Measurements from ENCODE around the gene CNPY1.

Gene CNPY1

DNA sequence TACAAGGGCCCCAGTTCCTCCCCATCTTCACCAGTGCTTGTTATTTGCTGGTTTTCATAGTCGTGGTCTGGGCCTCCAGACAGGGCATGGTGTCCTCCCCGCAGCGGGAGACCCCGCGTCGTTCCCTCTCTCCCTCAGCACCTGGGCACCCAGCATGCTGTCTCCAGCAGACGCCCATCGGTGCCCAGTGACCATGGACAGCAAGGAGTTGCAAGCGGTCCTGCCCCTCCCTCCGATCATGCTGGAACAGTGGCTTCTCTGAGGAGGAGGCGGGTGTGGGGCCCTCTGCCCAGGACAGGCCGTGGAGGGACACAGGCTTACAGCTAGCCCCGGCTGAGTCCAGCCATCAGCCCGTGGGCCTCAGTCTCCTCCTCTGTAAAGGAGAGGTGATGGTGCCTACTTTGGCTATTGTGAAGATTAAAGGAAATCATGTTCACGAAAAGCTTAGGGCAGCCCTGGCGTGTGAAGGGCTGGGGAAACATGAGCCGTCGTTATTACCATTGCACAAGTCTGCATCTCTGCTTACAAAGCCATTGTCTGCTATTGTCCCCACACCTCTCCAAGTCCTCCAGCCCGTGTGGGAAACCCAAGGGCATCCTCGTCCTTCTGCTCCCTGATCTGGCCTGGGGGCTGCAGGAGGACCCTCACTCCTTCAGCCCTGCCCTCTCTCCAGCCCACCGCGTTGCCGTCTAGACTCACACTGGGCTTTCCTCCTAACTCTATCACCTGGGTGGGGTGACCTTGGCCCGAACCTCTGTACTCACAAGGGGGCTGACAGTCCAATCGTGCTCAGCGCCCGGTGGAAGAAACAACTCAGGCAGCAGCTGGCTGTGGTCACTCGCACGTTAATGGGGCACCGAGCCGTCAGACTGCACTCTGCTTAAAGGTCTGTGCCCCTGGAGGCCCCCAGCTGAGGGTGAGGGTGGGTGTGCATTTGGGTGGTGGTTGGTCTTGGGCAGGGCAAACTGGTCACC is 58.6 kb downstream of the CNPY1 start:
- no peak for DNase-seq

DNA sequence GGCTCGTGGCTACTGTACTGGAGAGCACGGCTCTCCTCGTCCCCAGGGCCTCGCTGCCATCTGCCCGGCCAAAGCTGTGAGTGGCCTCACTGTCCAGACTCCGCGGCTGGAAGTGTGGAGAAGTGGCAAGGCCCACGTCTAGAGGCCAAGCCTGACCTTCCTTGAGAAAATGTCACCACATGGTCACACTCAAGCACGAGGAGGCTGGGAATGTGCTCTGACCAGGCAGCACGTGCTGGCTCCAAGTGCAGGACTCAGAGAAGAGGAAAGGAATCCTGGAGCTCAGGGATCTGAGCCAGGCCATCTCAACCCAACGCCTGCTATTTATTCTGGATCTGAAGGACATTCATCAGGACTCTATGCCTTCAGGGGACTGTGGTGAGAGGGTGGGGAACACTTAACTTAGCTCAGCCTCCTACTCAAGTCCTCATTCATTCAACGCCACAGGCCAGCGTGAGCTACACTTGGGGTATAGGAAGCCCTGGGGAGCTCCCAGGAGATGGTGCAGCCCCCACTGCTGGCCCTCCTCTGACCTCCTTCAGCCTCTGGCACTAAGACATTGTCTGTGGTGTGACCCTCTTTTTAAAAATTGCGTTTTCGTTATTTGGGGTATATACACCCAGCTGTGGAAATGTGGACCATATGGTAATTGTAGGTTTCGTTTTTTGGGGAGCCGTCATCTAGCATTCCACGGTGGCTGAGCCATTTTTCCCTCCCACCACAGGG is 59.4 kb downstream of the CNPY1 start:
- DNase-seq: no peak

DNA sequence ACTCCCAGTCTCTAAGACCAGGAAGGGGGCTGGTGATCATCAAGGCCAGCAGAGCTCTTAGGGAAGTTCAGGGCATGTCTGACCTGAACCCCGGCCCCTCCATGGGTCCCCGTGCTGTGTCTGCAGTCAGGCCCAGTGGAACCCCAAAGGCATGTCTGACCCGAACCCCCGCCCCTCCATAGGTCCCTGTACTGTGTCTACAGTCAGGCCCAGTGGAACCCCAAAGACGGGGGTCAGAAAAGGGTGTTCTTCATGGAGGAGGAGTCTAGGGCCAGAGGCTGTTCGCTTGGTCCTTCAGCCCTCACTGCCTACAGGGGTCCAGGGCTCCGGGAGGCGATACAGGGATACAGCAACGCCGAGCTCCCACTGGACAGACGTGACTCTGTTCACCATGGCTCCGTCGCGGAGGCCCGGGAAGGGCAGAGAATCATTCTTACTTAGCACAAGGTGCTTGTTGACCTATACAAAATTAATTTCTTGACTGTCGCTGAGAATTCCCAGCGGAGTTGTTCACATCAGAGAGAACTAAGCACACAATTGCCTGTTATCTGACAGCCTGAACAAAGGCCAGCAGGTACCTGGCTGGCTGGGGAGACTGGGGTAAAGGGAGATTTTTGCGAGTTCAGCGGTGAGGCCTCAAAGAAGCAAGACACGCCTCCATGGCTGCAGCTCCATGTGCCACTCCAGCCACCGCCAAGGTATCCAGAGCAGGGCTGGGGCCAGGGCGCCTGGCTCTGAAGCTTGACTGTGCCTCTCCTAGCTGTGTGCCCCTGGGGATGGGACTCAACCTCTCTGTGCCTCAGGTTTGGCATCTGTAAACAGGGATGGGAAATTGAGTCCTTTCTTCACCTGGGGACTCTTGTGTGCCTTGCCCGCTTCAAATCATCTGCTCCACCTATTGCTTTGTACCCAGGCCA is 61.6 kb downstream of the CNPY1 start:
- no peak for DNase-seq

GRCh38 chr7:155483868-155484325 is 62.5 kb downstream of the CNPY1 start:
- DNase-seq: peak in 1 of 3 experiments; percentile 21

DNA sequence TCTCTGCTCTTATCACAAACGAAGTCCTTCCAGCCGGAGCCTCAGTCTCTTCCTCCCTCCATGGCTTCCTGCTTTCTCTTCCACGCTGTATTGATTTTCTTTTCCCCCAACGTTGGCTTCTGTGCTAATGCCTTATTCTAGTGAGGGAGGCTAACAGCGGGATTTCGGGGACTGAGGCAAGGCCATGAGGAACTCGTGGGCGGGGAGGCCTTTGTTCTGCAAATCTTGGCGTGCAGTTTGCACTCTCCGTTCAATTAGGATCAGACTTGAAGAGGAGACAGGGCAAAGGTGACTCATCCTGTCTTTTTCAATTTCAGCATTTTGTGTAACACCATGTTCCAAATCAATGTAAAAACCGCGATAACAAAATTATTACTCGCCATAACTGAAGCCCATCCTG is 63.1 kb downstream of the CNPY1 start:
- no peak for DNase-seq

DNA sequence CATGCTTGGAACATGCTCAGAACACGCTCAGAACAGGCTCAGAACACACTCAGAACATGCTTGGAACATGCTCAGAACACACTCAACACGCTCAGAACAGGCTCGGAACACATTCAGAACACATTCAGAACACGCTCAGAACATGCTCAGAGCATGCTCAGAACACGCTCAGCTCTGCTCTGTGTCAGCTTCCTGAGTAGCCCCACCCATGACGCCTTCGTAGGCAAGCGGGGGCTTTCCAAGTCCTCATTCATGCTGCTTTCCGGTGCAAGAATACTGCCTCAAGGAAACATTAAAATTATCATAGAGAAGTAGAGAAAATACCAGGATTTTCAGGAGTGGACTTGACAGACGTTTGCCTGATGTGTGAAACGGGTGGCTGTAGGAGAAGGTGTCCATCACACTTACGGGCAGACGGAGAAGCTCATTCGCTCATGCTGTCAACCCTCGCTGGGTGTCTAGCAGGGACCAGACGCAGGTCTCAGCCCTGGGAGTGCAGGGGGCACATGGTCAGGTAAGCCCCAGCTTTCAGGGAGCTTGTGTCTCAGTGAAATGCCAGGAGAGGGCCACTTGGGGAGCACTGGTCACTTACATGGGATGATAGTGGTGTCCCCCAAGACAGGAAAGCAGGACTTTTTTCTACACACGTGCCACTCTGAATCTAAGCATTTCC is 63.7 kb downstream of the CNPY1 start:
- no peak for DNase-seq

GRCh38 chr7:155481764-155482163 is 64.6 kb downstream of the CNPY1 start:
- no peak for DNase-seq

DNA sequence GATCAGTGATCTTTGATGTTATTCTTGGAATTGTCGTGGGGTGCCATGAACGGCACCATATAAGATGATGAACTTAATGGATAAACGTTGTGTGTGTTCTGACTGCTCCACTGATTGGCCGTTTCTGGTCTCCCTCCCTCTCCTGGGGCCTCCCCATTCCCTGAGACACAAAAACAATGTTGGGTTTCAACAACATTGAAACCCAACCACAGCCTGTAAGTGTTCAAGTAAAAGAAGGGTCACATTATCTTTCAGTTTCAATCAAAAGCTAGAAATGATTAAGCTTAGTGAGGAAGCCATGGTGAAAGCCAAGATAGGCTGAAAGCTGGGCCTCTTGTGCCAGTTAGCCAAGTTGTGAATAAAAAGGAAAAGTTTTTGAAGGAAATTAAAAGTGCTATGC is 68.9 kb downstream of the CNPY1 start:
- DNase-seq: no peak

- DNase-seq: no peak
These were observed 74.6 kb downstream of the CNPY1 start for GRCh38 chr7:155471718-155472117.

- DNase-seq: no peak
These were observed 75.4 kb downstream of the CNPY1 start for GRCh38 chr7:155470686-155471638.

DNA sequence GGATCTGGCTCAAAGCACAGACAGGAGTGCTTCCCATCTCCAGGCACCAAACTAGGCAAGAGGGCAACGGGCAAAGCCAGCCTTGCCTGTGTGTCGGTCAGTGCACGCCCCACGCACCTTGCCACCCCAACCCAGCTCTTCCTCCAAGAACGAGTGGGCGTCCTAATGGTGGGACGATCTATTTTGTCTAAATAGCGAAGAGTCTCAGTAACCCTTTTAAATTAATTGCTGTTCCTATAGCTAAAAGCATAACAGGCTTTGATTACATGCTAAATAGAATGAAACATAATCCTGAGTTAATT is 76.2 kb downstream of the CNPY1 start:
- no peak for DNase-seq

GRCh38 chr7:155469311-155470185 is 76.8 kb downstream of the CNPY1 start:
- no peak for DNase-seq

- no peak for DNase-seq
These were observed 77.6 kb downstream of the CNPY1 start for GRCh38 chr7:155468785-155469148.

GRCh38 chr7:155467846-155468784 is 78.2 kb downstream of the CNPY1 start:
- DNase-seq: peak in 2 of 3 experiments; percentile 43 to 62

DNA sequence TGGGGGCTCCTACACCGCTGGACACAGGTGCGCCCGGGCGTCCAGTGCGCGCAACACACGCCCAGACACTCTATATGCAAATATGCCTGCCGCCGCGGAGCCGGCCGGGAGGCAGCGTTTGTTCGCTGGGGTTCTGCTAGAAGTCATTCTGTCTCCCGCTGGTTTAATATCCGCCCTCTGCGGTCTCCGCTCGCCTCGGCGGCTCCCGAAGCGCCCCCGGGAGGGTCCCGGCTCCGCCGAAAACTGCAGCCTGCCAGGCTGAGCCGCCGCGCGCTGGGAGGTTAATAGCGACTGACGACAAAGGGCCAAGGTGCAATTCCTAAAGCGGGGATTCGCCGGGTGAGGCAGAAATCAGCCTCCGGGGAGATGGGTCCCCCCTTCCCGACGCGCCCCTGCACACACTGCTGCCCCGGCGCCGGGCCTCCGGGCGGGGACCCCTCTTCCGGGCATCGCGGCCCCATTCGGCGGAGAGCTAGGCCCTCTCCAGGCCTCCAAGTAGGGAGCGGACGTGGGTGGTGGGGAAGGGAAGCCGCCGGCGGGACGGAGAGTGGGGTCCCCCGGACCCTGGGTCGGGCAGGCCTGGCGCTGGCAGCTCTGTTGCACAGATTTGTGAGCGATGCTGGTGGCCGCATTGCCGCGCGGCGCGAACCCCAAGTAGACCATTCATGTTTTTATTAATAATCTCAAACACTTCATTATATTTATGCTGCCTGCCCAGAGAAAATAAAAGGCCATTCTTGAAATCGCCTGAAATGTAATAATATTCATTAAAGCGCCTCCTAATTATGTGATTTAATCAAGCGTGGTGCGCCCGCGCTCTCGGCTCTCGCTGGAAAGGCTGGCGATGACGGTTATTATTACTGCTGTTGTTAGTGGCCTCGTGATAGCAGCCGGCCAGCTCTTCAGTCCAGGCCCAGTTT is 79.3 kb downstream of the CNPY1 start:
- DNase-seq: peak; percentile 24 to 87 (median 81)

- peak in 2 of 3 experiments; percentile 36 to 40 for DNase-seq
These were observed 80.1 kb downstream of the CNPY1 start for GRCh38 chr7:155466142-155466813.

DNA sequence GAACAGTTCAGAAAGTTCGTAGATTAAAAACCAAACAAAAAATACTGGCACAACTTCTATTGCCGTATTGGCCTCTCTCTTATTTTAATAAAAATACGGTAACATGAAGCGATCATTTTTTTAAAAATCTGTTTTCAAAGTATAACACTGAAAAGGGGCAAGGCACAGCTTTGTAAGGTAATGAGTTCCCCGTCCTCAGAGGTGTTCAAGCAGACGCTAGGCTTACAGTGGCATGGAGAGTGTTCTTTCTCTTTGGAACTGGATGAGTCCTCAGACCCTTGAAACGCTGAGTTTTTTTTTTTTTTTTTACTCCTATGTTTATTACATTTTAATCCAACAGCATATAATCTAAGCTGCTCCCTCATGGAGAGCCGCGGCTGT is 80.6 kb downstream of the CNPY1 start:
- no peak for DNase-seq

Measured in NCI-H1417 (cell line).